Measurements from ENCODE around the gene MEAF6. TPM values are rescaled to one million over a fixed set of nuclear protein-coding genes. Genes with fewer than 3 reads are reported as not detected.

MEAF6 gene
- total RNA-seq, 1 donor from 2014 or later: 34.1 TPM

DNA sequence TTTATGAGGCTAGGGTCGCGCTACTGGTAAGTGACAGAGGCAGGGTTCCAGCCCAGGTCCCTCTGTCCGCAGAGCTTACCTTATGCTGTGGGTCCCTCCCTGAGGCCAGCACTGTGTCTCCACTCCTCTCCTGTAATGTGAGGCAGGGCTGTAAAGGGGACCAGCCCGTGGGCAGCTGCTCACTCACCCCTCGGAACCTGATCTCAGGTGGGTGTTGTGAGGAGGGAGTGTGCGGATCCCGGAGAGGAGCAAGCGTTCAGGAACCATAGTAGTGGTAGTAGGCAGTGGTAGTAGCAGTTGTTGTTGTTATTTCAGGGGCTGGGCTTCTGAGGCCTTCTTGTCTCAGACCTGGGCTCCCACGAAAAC lies 38.5 kb downstream of the MEAF6 start:
- TF ChIP-seq, protein P1, sequence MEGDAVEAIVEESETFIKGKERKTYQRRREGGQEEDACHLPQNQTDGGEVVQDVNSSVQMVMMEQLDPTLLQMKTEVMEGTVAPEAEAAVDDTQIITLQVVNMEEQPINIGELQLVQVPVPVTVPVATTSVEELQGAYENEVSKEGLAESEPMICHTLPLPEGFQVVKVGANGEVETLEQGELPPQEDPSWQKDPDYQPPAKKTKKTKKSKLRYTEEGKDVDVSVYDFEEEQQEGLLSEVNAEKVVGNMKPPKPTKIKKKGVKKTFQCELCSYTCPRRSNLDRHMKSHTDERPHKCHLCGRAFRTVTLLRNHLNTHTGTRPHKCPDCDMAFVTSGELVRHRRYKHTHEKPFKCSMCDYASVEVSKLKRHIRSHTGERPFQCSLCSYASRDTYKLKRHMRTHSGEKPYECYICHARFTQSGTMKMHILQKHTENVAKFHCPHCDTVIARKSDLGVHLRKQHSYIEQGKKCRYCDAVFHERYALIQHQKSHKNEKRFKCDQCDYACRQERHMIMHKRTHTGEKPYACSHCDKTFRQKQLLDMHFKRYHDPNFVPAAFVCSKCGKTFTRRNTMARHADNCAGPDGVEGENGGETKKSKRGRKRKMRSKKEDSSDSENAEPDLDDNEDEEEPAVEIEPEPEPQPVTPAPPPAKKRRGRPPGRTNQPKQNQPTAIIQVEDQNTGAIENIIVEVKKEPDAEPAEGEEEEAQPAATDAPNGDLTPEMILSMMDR (IDR thresholded peaks at IDR 0.05; ENCODE audit: borderline replicate concordance): no peak
- H3K4me3 ChIP-seq: peak overlapping the region; percentile 83
- H3K9me3 ChIP-seq (replicated peaks): no peaks in the 10 kb centered on the region
- DNase-seq: no peak
- intact Hi-C loops (cut with micrococcal nuclease): no loop called here
- H3K4me1 ChIP-seq: peaks cover 96% of the 10 kb centered on the region
- H3K36me3 ChIP-seq: peaks cover 32% of the 10 kb centered on the region
- peak overlapping the region; percentile 91 for H3K27ac ChIP-seq (replicated peaks)
- H3K27me3 ChIP-seq (ENCODE audit: low read depth): no peaks in the 10 kb centered on the region

DNA sequence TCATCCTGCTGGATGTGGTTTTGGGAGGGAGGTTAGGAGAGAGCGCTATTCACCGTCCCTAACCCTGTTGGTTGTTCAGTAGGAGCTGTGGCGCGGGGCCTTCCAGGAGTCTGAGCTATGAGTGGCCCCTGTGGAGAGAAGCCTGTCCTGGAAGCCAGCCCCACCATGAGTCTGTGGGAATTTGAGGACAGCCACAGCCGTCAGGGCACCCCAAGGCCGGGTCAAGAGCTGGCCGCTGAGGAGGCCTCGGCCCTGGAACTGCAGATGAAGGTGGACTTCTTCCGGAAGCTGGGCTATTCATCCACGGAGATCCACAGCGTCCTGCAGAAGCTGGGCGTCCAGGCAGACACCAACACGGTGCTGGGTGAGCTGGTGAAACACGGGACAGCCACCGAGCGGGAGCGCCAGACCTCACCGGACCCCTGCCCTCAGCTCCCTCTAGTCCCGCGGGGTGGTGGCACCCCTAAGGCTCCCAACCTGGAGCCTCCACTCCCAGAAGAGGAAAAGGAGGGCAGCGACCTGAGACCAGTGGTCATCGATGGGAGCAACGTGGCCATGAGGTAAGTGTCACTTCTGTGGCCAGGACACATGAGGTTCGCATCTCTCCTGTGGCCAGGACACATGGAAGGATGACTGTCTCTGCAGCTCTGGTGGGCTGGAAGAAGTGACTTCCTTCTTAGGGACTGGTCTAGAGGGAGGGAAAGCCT lies 39.0 kb downstream of the MEAF6 start:
- H3K4me1 ChIP-seq: peaks cover 99% of the 10 kb centered on the region
- no peaks in the 10 kb centered on the region for H3K27me3 ChIP-seq (ENCODE audit: low read depth)
- H3K27ac ChIP-seq (replicated peaks): peak overlapping the region; percentile 91
- TF ChIP-seq, protein P1 (IDR thresholded peaks at IDR 0.05; ENCODE audit: borderline replicate concordance): no peak
- intact Hi-C loops (cut with micrococcal nuclease): no loop called here
- DNase-seq: no peak
- H3K4me3 ChIP-seq: peak overlapping the region; percentile 83
- peaks cover 27% of the 10 kb centered on the region for H3K36me3 ChIP-seq
- H3K9me3 ChIP-seq (replicated peaks): no peaks in the 10 kb centered on the region

DNA sequence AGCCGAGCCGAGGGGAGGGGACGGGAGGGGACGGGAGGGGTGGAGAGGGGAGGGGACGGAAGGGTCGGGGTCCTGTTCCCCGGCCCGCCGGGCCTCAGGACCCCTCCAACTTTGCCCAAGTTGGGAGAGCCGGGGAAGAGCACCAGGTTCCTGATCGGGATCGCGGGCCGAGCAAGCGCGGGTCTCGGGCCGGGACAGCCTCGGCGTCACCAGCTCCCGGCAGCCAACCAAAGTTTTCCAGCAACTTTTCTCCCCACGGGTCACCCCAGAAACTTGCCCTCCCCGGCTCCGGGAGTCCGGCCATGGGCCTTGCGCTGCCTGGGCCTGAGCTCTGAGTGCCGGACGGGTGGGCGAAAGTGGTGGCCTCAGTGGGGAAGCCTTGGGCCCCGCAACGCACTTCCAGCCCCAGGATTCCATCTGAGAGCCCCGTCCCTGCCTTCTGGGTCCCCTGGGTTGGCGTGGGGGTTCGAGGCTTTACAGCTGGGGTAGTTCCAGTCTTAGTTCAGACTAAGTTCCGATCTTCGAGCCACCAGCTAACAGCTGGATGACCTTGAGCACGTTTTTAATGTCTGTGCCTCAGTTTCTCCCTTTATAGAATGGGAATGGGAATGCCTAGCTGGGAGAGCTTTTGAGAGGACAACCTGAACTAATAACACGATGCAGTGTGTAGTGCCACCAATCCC lies 39.7 kb downstream of the MEAF6 start:
- peaks cover 92% of the 10 kb centered on the region for H3K4me1 ChIP-seq
- no peak for DNase-seq
- intact Hi-C loops (cut with micrococcal nuclease): no loop called here
- H3K36me3 ChIP-seq: peaks cover 23% of the 10 kb centered on the region
- TF ChIP-seq, protein P1 (IDR thresholded peaks at IDR 0.05; ENCODE audit: borderline replicate concordance): no peak
- H3K27me3 ChIP-seq (ENCODE audit: low read depth): no peaks in the 10 kb centered on the region
- H3K9me3 ChIP-seq (replicated peaks): no peaks in the 10 kb centered on the region
- H3K4me3 ChIP-seq: peak overlapping the region; percentile 83
- H3K27ac ChIP-seq (replicated peaks): peak overlapping the region; percentile 91

DNA sequence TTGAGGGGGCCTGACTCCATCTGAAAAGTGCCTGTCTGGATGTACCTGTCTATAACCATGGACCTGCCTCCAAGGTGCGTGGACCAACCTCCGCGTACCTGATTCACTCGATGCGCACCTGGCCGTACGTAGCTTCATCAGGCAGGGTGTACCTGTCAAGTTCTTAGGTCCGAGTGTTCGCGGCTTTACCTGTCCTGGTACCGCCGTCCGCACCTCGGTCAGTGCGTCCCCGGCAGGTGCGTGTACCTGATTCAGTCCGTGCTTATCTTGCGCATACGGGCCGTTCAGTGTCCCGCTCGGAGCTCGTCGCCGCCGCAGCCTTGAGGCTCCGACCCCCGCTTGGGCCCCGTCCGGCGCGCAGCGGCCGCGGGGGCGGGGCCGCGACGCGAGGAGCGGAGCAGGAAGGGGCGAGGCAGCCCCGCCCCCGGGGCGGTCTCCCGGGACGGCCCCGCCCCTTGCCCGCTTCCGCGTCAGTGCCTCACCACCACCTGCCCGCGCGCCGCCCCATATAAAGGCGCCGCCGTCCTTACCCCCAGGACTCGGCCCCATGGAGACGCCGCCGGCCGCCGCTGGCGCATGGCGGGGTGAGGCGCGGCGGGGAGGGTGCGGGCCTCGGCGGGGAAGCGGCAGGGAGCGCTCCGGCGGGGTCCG lies 40.4 kb downstream of the MEAF6 start, which contains the start of gene ZC3H12A:
ZC3H12A (plus strand) TSS at position 535 of the 651 bp plus-strand sequence. CDS start 917 bp downstream, outside the sequence.
- no peaks in the 10 kb centered on the region for H3K9me3 ChIP-seq (replicated peaks)
- peaks cover 85% of the 10 kb centered on the region for H3K4me1 ChIP-seq
- TF ChIP-seq, protein P1 (IDR thresholded peaks at IDR 0.05; ENCODE audit: borderline replicate concordance): no peak
- H3K27ac ChIP-seq (replicated peaks): peak within 1 kb of the TSS; percentile 91
- peaks cover 23% of the 10 kb centered on the region for H3K36me3 ChIP-seq
- DNase-seq: peak; percentile 90
- H3K27me3 ChIP-seq (ENCODE audit: low read depth): no peaks in the 10 kb centered on the region
- H3K4me3 ChIP-seq: peak within 1 kb of the TSS; percentile 83
- intact Hi-C loops (cut with micrococcal nuclease): no loop called here

DNA sequence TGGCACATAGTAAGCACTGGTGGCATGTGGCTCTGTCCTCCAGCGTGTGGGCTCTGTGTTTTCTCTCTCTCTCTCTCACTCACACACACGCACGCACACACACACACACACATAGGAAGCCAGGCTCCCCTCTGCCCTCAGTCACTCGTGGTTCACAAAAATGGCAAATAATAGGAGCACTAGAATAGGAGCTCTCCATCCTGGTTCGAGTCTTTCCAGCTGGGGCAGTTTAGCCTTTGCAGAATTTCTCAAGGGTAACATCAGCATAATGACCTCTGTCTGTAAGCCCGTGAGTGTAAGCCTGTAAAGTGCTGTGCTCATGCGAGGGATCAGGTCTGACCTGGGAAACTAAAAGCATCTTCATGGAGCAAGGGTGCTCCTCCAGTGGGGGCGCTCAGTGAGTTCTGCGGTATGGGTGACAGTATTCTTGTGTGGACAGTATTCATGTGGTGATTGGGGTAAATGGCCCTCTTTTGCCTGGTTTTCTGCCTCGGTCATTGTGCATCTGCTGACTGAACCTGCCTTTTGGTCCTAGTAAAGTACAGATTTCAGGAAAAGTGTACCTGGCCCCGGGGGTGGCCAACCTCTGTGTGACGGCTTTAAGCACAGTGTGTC lies 41.0 kb downstream of the MEAF6 start:
- Histone ChIP-seq H3K4me1 (peaks cover 79% of the 10 kb centered on the region), H3K9me3 (replicated peaks) (no peaks in the 10 kb centered on the region), H3K36me3 (peaks cover 16% of the 10 kb centered on the region), H3K27ac (replicated peaks) (peak overlapping the region; percentile 91), H3K4me3 (peak overlapping the region; percentile 83), H3K27me3 (ENCODE audit: low read depth) (no peaks in the 10 kb centered on the region)
- DNase-seq: no peak
- intact Hi-C loops (cut with micrococcal nuclease): no loop called here
- TF ChIP-seq, protein P1 (IDR thresholded peaks at IDR 0.05; ENCODE audit: borderline replicate concordance): no peak
